ENCODE data around the gene KMT5C. TPM values are rescaled to one million over a fixed set of nuclear protein-coding genes. Genes with fewer than 3 reads are reported as not detected.
A peak's percentile ranks its signal among the peaks of the same experiment; 100 is the strongest.

KMT5C gene
- total RNA-seq, 6 donors from 2014 or later: 9.1 to 111 (median 15.6) TPM

GRCh38 chr19:55372316-55373081 is 32.8 kb downstream of the KMT5C start:
- TF ChIP-seq CTCF (IDR thresholded peaks at IDR 0.05): no peak
- TF ChIP-seq EP300 (IDR thresholded peaks at IDR 0.05): no peak
- no peak for TF ChIP-seq POLR2A (IDR thresholded peaks at IDR 0.05)
- no peak for TF ChIP-seq POLR2AphosphoS5 (IDR thresholded peaks at IDR 0.05)
- 30 to 37% methylated on average over 9 to 20 of the region's 24 CpGs for WGBS, 2 donors
- no peak overlapping the region for H3K4me3 ChIP-seq
- H3K27ac ChIP-seq: no peak overlapping the region
- H3K9me3 ChIP-seq: no peaks in the 10 kb centered on the region
- H3K36me3 ChIP-seq: no peaks in the 10 kb centered on the region
- H3K27me3 ChIP-seq: peaks cover 1 to 60% (median 34%) of the 10 kb centered on the region in 4 donors
- no peak for DNase-seq
- peaks cover 11 to 29% (median 21%) of the 10 kb centered on the region in 4 donors for H3K4me1 ChIP-seq
- no peak for ATAC-seq (ENCODE audit: low FRiP score in 2 of 2)

GRCh38 chr19:55373306-55373992 is 33.8 kb downstream of the KMT5C start:
- H3K27me3 ChIP-seq: peaks cover 1 to 56% (median 30%) of the 10 kb centered on the region in 4 donors
- 46 to 48% methylated on average over 7 of the region's 9 CpGs for WGBS, 2 donors
- ATAC-seq (ENCODE audit: low FRiP score in 2 of 2) (no peak), DNase-seq (no peak)
- H3K4me1 ChIP-seq: peaks cover 11 to 29% (median 21%) of the 10 kb centered on the region in 4 donors
- no peak overlapping the region for H3K4me3 ChIP-seq
- H3K9me3 ChIP-seq: no peaks in the 10 kb centered on the region
- no peaks in the 10 kb centered on the region for H3K36me3 ChIP-seq
- no peak overlapping the region for H3K27ac ChIP-seq
- no peak for TF ChIP-seq EP300 (IDR thresholded peaks at IDR 0.05)

- peaks cover 1 to 49% (median 26%) of the 10 kb centered on the region in 4 donors for H3K27me3 ChIP-seq
- 10 to 19% methylated on average over 18 to 29 of the region's 31 CpGs for WGBS, 2 donors
- DNase-seq (peak in 1 of 2 donors; percentile 84), ATAC-seq (ENCODE audit: low FRiP score in 2 of 2) (no peak)
- H3K4me1 ChIP-seq: peaks cover 7 to 23% (median 17%) of the 10 kb centered on the region in 4 donors
- H3K4me3 ChIP-seq: no peak overlapping the region
- H3K9me3 ChIP-seq: no peaks in the 10 kb centered on the region
- TF ChIP-seq EP300 (IDR thresholded peaks at IDR 0.05): no peak
- no peak for TF ChIP-seq POLR2A (IDR thresholded peaks at IDR 0.05)
- no peak for TF ChIP-seq POLR2AphosphoS5 (IDR thresholded peaks at IDR 0.05)
- TF ChIP-seq CTCF (IDR thresholded peaks at IDR 0.05): no peak
- H3K36me3 ChIP-seq: no peaks in the 10 kb centered on the region
- peak overlapping the region in 1 of 4 donors; percentile 39 for H3K27ac ChIP-seq
Measured at GRCh38 chr19:55373993-55374757, 34.5 kb downstream of the KMT5C start.

GRCh38 chr19:55376241-55376933 is 36.7 kb downstream of the KMT5C start, which contains the start of gene TMEM190:
TMEM190 (plus strand) TSS chr19:55376826; CDS start chr19:55376854, 28 bp downstream.
- TF ChIP-seq EP300 (IDR thresholded peaks at IDR 0.05) (no peak), POLR2A (IDR thresholded peaks at IDR 0.05) (no peak), POLR2AphosphoS5 (IDR thresholded peaks at IDR 0.05) (no peak), CTCF (IDR thresholded peaks at IDR 0.05) (no peak)
- H3K27me3 ChIP-seq: peaks cover 0 to 30% (median 13%) of the 10 kb centered on the region in 4 donors
- DNase-seq: peak in 1 of 2 donors; percentile 85
- WGBS, 2 donors: 40 to 42% methylated on average over 18 of the region's 21 CpGs
- H3K36me3 ChIP-seq: no peaks in the 10 kb centered on the region
- H3K4me3 ChIP-seq: no peak within 1 kb of the TSS
- no peak within 1 kb of the TSS for H3K27ac ChIP-seq
- H3K4me1 ChIP-seq: peaks cover 0 to 9% (median 8%) of the 10 kb centered on the region in 4 donors
- ATAC-seq (ENCODE audit: low FRiP score in 2 of 2): no peak
- no peaks in the 10 kb centered on the region for H3K9me3 ChIP-seq

Data from upper lobe of left lung (tissue), 6 donors.